HG02798 (cell line): ENCODE measurements around the gene IL1RAP.

ENCODE experiments used
- ATAC-seq: cut with Tn5 transposase; IDR thresholded peaks from one replicate; pipeline ENCODE4 v1.9.1; 2021; ENCODE audit warnings: mild to moderate bottlenecking; ENCODE audit not compliant: unreplicated experiment, poor library complexity

Gene IL1RAP

GRCh38 chr3:190538288-190538687, 24.4 kb downstream of the IL1RAP start:
- no peak for ATAC-seq

GRCh38 chr3:190539526-190539925, 25.6 kb downstream of the IL1RAP start:
- ATAC-seq, result no peak

GRCh38 chr3:190541008-190541407, 27.1 kb downstream of the IL1RAP start:
- no peak for ATAC-seq

- no peak for ATAC-seq
Measured at GRCh38 chr3:190541560-190541959, 27.7 kb downstream of the IL1RAP start.

- no peak for ATAC-seq
Measured at GRCh38 chr3:190542846-190543245, 29.0 kb downstream of the IL1RAP start.

GRCh38 chr3:190543671-190544070, 29.8 kb downstream of the IL1RAP start:
- ATAC-seq, result no peak

- no peak for ATAC-seq
Measured at GRCh38 chr3:190545191-190545590, 31.3 kb downstream of the IL1RAP start.

GRCh38 chr3:190546881-190547510, 33.1 kb downstream of the IL1RAP start:
- no peak for ATAC-seq

GRCh38 chr3:190548031-190548656, 34.3 kb downstream of the IL1RAP start:
- ATAC-seq, result no peak

GRCh38 chr3:190552021-190552420, 38.1 kb downstream of the IL1RAP start:
- no peak for ATAC-seq

GRCh38 chr3:190552969-190553759, 39.3 kb downstream of the IL1RAP start:
- ATAC-seq, result no peak

GRCh38 chr3:190554197-190554596, 40.3 kb downstream of the IL1RAP start:
- ATAC-seq, result no peak

GRCh38 chr3:190556351-190556750, 42.5 kb downstream of the IL1RAP start:
- no peak for ATAC-seq

- ATAC-seq, result no peak
Measured at GRCh38 chr3:190557296-190557695, 43.4 kb downstream of the IL1RAP start.

GRCh38 chr3:190558316-190558715, 44.4 kb downstream of the IL1RAP start:
- ATAC-seq, result no peak

- no peak for ATAC-seq
Measured at GRCh38 chr3:190558796-190559195, 44.9 kb downstream of the IL1RAP start.

GRCh38 chr3:190560013-190560895, 46.4 kb downstream of the IL1RAP start:
- ATAC-seq, result no peak

GRCh38 chr3:190562866-190563510, 49.1 kb downstream of the IL1RAP start:
- no peak for ATAC-seq

- no peak for ATAC-seq
Measured at GRCh38 chr3:190564175-190564574, 50.3 kb downstream of the IL1RAP start.
